ENCODE data around the gene MBD3L1.

MBD3L1 gene

DNA sequence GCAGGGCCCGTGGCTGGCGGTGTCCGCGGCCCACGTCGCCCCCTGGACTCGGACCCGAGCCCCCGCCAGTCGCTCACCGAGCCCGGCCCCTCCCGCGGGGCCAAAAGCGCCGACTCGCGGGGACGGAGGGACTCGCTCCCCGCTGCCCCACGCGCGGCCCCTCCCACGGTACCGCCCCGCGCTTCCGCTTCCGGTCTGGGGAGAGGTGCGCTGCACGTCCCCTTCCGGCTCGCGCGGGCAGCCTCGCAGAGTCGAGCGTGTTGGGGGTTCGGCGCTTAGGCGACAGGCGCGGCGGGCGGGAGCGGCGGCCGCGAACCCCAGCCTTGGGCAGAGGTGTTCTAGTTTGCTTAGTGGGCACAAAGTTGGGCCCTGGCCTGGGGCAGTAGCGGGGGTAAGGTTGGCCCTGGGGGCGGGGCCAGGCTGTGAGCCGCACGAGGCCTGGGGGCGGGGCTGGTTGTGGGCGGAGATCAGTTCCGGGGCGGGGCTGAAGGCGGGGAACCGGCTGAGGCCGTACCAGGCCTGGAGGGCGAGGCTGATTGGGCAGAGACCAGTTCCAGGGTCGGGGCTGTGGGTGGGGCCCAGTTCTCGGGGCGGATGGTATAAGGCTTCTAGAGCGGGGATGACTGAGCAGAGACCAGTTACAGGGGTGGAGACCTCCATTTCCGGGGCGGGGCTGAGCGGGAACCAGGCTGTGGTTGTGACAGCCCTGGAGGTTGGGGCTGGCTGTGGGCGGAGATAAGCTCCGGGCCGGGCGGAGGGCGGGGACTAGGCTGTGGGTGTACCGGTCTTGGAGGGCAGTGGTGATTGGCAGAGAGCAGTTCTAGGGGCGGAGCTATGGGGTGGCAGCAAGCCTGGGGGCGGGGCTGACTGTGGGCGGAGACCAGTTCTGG is at the start of gene MBD3L1, which contains the start of gene ZNF558:
Gene MBD3L1 (plus strand): TSS at position 246 of the 890 bp plus-strand sequence. CDS start 10,302 bp downstream, outside the sequence.
Gene ZNF558 (minus strand): TSS at position 173 of the 890 bp plus-strand sequence. CDS start 9,645 bp downstream, outside the sequence.
- DNase-seq (ENCODE audit: low read depth in 2 of 2) = peak; percentile 97 to 99

DNA sequence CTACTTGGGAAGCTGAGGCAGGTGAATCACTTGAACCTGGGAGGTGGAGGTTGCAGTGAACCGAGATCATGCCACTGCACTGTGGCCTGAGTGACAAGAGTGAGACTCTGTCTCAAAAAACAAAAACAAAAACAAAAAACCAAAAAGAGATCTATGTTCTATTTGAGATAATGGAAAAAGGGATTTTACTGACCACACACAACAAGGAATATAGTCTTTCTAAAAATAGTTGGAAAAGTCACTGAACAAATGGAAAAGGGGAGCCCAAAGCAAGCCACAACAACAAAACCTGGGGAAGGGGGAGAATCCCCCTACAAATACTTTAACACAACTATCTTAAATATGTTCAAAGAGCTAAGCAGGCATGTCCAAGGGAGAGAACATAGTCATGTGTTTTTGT is 37.4 kb upstream of the MBD3L1 start:
- DNase-seq (ENCODE audit: low read depth in 2 of 2) = no peak

DNA sequence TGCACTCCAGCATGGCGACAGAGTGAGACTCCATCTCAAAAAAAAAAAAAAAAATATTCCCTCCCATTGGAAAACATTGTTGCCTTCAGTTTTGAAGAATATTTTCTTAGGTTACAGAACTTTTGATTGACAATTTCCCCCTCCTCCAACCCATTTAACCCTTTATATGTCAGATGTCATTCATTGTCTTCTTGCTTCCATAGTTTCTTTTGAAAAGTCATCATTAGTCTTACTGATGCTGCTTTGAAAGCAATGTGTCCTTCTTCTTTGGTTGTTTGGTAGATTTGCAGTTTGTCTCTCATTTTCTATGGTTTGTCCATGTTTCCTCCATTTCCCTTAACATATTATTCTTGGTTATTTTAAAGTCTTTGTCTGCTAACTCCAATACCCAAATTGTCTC is 25.5 kb upstream of the MBD3L1 start:
- no peak for DNase-seq (ENCODE audit: low read depth in 2 of 2)

DNA sequence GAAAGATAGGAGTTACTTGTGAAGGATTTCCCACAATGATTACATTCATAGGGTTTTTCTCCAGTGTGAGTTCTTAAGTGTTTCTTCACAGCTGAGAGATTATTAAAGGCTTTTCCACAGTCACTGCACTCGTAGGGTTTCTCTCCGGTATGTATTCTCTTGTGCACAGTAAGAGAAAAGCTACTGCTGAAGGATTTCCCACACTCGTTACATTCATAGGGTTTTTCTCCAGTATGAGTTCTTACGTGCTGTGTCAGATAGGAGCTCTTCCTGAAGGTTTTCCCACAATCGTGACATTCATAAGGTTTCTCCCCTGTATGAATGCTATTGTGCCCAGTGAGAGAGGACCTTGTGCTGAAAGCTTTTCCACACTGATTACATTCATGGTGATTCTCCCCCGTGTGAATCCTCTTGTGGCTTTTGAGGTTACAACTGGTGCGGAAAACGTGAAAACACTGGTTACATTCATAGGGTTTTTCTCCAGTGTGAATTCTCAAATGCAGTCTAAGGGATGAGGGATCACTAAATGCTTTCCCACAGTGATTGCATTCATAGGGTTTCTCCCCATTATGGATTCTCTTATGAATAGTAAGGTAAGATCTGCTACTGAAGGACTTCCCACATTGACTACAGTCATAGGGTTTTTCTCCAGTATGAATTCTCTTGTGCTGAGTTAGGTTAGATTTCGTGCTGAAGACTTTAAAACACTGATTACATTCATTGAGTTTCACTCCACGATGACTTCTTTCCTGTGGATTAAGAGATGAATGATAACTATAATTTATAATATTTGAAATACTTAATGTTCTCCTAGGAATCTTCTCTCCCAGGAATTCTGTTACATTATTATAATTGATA is 20.6 kb upstream of the MBD3L1 start:
- no peak for DNase-seq (ENCODE audit: low read depth in 2 of 2)

DNA sequence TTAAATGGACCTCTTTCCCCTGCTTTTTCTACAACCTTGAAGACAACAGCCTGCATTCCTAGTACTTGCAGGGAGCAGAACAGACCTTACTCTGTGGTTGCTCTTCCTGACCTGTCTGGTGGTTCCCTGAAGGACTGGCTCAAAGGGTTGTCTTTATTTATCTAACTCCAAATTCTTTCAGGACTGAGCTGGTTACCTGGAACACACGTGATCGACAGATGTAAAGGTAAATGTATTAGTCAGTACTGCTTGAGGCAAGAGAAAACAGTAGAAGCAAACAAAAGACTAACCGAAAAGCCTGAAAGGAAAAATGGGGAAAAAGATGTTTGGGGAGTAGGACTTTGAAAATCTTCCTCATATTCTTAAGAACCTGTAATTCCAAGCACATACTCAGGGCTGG is 18.0 kb upstream of the MBD3L1 start:
- no peak for DNase-seq (ENCODE audit: low read depth in 2 of 2)

DNA sequence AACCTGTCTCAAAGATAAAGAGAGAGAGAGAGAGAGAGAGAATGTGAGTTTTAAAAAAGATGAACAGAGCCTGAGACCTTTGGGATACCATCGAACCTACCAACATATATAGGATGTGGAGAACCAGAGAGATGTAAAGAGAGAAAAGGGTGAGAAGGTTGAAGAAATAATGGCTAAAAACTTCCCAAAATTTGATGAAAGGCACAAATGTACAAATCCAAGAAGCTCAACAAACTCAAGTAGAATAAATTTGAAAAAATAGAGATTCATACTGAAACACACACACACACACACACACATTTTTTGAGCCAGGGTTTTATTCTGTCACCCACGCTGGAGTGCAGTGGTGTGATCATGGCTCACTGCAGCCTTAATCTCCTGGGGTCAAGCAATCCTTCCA is 16.4 kb upstream of the MBD3L1 start:
- no peak for DNase-seq (ENCODE audit: low read depth in 2 of 2)

DNA sequence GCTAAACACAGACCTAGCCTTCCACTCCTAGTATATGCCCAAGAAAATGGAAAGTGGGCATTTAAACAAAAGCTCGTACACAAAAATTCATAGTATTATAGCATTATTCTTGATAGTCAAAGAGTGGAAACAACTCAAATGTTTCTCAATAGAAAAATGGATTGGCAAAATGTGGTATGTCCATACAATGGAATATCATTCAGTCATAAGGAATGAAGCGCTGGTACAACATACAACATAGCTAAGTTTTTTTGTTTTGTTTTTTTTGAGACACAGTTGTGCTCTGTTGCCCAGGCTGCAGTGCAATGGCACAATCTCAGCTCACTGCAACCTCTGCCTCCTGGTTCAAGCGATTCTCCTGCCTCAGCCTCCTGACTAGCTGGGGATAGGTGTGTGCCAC is 11.9 kb upstream of the MBD3L1 start:
- DNase-seq (ENCODE audit: low read depth in 2 of 2) = no peak

DNA sequence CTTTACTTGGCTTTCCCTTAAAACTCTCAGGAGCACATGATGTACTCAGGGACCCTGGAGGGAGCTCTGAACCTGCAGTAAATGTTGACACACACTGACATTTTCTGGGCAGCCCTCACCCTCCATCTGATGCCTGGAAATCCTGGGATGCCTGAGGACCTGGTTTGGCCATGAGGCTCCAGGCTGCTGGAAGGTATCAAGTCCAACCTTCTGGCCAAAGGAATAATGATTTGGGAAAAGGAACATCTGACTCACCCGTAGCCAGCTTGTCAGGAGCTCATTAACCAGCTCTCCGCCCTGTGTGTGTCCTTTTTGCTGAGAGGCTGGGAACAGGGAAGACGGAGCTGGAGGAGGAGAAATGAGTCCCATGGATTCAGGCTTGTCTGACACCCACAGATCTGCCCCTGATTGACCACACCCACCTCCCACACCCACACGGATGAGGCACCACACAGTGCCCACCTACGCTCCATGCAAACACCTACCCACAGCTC is 10.4 kb upstream of the MBD3L1 start:
- DNase-seq (ENCODE audit: low read depth in 2 of 2) = no peak

DNA sequence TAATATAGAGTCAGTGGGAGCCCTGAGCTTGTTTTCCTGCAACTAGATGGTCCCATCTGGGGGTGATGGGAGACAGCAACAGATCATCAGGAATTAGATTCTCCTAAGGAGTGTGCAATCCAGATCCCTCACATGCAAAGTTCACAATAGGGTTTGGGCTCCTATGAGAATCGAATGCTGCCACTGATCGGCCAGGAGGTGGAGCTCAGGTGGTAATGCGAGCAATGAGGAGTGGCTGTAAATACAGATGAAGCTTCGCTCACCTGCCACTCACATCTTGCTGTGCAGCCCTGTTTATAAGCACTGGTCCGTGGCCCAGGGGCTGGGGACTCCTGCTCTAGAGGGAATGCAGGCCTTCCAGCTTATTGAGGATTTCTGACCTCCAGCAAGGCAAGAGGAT is 5.8 kb upstream of the MBD3L1 start:
- no peak for DNase-seq (ENCODE audit: low read depth in 2 of 2)

DNA sequence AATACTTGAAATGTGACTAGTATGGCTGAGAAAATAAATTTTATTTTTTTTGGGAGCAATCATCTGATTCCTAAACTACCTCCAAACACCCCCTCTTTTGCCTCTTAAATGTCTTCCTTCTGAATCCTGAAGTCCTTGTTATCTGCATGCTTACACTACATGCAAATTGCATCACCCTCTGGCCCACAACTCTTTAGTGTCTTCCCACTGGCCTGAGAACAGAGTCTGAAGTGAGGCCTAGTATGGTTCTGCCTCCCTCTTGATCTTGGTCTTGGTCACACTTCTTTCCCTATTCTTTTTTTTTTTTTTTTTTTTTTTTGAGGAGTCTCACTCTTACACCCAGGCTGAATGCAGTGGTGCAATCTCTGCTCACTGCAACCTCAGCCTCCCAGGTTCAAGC is 4.9 kb upstream of the MBD3L1 start:
- no peak for DNase-seq (ENCODE audit: low read depth in 2 of 2)

DNA sequence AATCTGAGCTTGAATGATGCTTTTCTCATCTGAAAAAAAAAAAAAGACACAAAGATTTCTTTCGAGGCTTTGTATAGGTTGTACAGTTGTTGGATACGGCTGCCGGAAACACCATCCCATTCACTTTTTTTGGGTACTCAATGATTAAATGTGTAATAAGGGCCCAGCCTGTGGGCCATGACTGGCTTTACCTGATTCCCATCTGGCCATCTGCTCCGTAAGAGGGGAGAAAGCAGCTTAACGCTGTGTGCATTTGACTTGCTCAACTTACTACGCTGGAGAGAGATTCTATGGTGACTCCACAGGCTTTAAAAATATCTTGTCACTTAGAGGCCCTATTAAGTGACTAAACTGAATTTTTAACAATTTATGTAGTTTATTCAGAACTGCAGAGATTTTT is 804 bp upstream of the MBD3L1 start:
- DNase-seq (ENCODE audit: low read depth in 2 of 2) = no peak

DNA sequence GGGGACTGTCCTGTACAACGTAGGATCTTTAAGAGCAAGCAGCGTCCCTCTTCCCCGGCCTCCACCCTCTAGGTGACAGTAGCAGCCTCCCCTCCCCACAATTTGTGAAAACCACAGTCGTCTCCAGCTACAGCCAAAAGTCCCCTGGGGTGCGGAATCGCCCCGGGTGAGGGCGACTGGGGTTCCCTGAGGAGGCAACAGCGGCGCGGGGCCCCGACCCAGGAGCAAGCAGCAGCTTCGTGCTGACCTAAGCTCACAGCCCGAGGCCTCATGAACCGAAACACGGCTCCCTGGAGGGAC is 395 bp upstream of the MBD3L1 start:
- DNase-seq (ENCODE audit: low read depth in 2 of 2) = no peak

DNA sequence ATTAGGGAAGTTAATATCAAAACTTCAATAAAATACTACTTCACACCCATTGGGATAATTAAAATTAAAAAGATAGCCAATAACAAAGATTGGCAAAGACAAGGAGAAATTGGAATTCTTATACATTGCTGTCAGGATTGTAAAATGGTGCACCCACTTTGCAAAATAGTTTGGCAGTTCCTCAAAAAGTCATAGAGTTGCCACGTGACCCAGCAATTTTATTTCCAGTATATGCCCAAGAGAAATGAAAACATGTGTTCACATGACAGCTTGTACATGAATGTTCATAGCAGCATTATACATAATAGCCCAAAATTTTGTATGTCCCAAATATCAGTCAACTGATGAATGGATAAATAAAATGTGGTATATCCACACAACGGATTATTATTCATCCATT is 3.3 kb downstream of the MBD3L1 start:
- no peak for DNase-seq (ENCODE audit: low read depth in 2 of 2)

DNA sequence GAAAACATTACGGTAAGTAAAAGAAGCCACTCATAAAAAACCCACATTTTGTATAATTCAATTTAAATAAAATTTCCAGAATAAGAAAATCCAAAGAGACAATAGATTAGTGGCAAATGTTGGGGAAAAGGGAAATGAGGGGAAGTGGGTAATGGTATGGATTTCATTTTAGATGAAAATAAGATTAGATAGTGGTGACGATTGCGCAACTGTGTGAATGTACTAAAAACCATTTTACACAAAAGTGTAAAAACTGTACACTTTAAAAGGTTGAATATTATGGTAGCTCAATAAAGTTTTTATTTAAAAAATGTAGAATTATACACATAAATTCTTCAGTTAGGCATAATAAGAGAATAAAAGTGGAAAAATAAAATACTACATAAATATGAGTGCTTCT is 3.7 kb downstream of the MBD3L1 start:
- no peak for DNase-seq (ENCODE audit: low read depth in 2 of 2)

DNA sequence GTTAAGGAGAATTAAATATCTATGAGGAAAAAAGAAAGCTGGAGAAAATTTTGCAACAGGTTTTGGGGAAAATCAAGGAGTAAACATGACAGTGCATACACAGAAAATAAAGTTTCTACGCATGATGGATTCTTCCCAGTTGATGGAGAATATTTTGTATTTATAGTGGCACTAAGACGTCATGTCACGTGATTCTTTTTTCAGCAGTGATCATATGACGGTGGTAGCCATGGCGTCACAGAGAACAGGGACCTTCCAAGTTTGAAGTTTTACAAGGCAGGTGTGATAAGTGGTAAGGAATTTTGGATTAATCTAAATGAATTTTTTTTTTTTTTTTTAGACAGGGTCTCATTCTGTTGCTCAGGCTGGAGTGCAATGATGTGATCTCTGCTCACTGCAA is 8.5 kb downstream of the MBD3L1 start:
- DNase-seq (ENCODE audit: low read depth in 2 of 2) = no peak

DNA sequence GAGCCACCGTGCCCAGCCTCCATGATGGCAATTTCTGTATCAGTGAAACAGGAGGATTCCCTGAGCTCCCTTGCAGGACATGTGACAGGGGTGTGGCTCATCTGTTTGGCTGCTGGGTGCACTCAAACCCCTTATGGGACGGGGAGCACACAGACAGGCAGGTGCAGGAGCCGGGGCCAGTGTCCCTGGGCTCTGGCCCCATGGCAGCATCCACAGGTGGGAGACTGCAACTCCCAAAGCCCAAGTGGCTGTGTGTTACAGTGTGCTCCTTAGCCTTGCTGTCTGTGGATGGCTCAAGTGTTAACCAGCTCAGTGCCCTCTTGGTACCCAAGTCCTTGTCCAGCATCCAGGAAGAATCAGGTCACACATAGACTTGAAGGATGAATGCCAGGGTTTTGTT is 14.6 kb downstream of the MBD3L1 start:
- DNase-seq (ENCODE audit: low read depth in 2 of 2) = no peak

DNA sequence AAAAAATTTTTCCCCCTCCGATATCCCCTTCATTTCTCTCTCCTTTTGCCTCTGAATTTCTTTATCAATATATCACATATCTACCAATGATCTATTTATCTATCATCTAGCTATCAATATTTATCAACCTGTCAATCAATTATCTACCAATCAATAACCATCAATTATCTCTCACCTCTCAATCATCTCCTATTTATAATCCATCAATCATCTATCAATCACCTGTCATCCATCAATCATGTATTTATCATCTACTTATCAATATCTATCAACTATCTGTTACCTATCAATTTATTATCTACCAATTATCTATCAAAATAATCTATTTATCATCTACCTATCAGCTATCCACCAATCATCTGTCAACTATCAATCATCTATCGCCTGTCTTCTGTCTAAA is 17.1 kb downstream of the MBD3L1 start:
- DNase-seq (ENCODE audit: low read depth in 2 of 2) = no peak

DNA sequence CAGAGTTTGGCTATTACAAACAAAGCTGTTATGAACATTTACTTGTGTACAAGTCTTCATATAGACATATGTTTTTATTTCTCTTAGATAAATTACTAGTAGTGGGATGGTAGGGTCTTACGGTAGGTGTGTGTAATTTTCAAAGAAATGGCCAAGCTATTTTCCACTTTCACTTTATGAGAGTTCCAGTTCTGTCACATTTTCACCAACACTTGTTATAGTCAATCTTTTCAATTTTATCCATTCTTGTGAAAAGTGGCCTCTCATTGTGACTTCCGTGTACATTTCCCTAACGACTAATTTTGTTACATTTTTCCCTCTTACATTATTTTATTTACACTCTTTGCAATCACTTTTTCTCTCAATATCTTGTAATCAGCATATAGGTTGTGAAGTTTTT is 18.3 kb downstream of the MBD3L1 start:
- DNase-seq (ENCODE audit: low read depth in 2 of 2) = no peak

DNA sequence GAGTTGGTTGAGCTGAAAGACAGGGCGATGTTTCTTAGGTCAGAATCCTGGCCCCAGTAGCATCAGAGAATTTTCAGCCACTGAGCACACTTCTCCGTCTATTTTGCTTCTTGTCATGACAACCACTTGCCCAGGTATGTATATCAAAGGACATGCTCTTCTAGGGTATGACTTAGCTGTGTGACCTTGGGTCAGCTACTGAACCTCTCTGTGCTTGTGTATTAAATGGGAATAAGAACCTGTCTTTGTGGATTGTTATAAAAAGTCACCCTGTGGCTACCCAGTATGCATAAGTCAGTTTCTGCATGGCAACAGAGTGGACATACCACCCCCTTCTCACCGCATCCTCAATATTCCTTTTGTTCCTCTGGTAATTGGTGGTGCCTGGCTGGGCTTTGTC is 26.1 kb downstream of the MBD3L1 start:
- no peak for DNase-seq (ENCODE audit: low read depth in 2 of 2)

DNA sequence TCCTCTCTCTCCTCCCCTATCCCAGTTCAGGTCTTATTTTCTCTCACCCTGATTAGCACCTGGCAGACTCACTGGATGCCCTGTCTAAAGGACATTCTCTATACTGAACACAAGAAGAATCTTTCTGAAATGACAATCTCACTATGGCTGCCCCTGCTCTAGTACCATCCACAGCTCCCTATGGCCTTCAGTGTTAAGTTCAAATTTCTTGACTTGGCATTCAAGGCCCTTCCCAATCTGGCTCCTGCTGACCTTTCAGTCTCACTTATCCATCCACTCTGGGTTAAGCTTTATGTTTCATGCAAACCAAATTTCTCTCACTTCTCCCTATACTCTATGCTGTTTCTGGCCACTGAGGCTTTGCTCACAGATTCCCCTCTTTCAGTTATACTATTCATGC is 34.2 kb downstream of the MBD3L1 start:
- no peak for DNase-seq (ENCODE audit: low read depth in 2 of 2)

DNA sequence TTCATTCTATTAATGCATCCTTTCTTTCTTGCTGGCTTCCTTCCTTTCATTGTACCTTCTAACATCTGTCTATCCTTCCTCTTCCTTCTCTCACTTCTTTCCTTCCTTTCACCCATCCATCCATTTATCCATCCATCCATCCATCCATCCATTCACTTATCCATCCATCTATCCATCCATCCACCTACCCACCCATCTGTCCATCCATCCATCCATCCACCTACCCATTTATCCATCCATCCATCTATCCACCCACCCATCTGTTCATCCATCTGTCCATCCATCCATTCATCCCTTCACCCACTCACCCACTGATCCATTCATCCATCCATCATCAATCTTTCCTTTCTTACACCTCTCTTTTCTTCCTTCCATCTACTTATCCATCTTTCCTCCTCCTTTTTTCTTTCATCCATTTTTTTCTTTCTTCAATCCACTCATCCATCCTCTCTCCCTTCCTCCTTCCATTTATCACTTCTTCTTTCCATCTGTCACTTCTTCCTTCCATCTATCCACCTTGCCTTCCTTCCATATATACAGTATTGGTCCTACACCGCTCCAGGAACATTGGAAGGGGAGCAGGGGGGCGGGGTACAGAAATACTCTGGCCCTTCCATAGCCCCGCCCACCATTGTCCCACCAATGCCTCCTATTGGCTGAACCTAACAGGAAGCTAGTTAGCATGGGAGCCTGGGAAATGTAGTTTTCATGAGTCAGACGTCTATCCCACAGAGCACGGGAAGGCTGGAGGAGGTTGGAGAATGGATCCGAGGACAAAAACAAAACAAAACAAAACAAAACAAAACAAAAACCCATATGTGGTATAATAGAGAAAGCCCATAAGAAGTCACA is 45.9 kb downstream of the MBD3L1 start:
- DNase-seq (ENCODE audit: low read depth in 2 of 2) = no peak
